ENCODE results near the gene MYO1E.

MYO1E gene

GRCh38 chr15:59224474-59224873, 148.2 kb downstream of the MYO1E start:
- ChIA-PET CTCF (interaction anchor here (1.1 to 4.0 kb wide), 6 partner anchors 9 to 148 kb away, joined by 3 to 13 read pairs (median 3); partner anchors contain the start of gene MYO1E), POLR2A (no interaction called here)
- no peak for DNase-seq (ENCODE audit: extremely low spot score)
- TF ChIP-seq CTCF (IDR thresholded peaks at IDR 0.05; ENCODE audit: control extremely low read depth, extremely low read depth, low read depth, missing control alignments), result no peak

GRCh38 chr15:59223736-59224135, 148.9 kb downstream of the MYO1E start:
- DNase-seq (ENCODE audit: extremely low spot score), result no peak
- ChIA-PET POLR2A (no interaction called here), CTCF (interaction anchor here (1.1 to 4.0 kb wide), 7 partner anchors 10 to 309 kb away, joined by 3 to 13 read pairs (median 3); partner anchors contain the start of gene MYO1E)
- no peak for TF ChIP-seq CTCF (IDR thresholded peaks at IDR 0.05; ENCODE audit: control extremely low read depth, extremely low read depth, low read depth, missing control alignments)

- no peak for TF ChIP-seq CTCF (IDR thresholded peaks at IDR 0.05; ENCODE audit: control extremely low read depth, extremely low read depth, low read depth, missing control alignments)
- ChIA-PET POLR2A (interaction anchor here (0.7 kb wide), 1 partner anchor 198 kb away, joined by 3 read pairs; no protein-coding TSS in a partner anchor), CTCF (interaction anchor here (0.8 to 4.0 kb wide), 6 partner anchors 9 to 310 kb away, joined by 3 to 13 read pairs (median 3); no protein-coding TSS in a partner anchor)
- DNase-seq (ENCODE audit: extremely low spot score), result no peak
Observed at GRCh38 chr15:59222906-59223550, 149.6 kb downstream of the MYO1E start.

GRCh38 chr15:59221511-59222505, 150.9 kb downstream of the MYO1E start:
- TF ChIP-seq CTCF (IDR thresholded peaks at IDR 0.05; ENCODE audit: control extremely low read depth, extremely low read depth, low read depth, missing control alignments), result no peak
- DNase-seq (ENCODE audit: extremely low spot score), result no peak
- ChIA-PET CTCF (interaction anchor here (4.0 kb wide), 1 partner anchor 12 kb away, joined by 13 read pairs; no protein-coding TSS in a partner anchor), POLR2A (no interaction called here)

- CTCF ChIA-PET, result interaction anchor here (2.1 to 2.8 kb wide), 3 partner anchors 14 to 28 kb away, joined by 6 to 10 read pairs (median 7); no protein-coding TSS in a partner anchor
- POLR2A ChIA-PET, result no interaction called here
- no peak for DNase-seq (ENCODE audit: extremely low spot score)
- TF ChIP-seq CTCF (IDR thresholded peaks at IDR 0.05; ENCODE audit: control extremely low read depth, extremely low read depth, low read depth, missing control alignments), result no peak
Observed at GRCh38 chr15:59218710-59219109, 154.0 kb downstream of the MYO1E start.

- ChIA-PET CTCF (interaction anchor here (2.1 to 2.8 kb wide), 2 partner anchors 13 to 29 kb away, joined by 7 to 10 read pairs; no protein-coding TSS in a partner anchor), POLR2A (no interaction called here)
- no peak for DNase-seq (ENCODE audit: extremely low spot score)
- TF ChIP-seq CTCF (IDR thresholded peaks at IDR 0.05; ENCODE audit: control extremely low read depth, extremely low read depth, low read depth, missing control alignments), result no peak
Observed at GRCh38 chr15:59217876-59218498, 154.7 kb downstream of the MYO1E start.
